HepG2 (cell line): Measurements from ENCODE around the gene CACNA1H. TPM values are rescaled to one million over a fixed set of nuclear protein-coding genes. Genes with fewer than 3 reads are reported as not detected.

Source experiments
- ATAC-seq: fragments of 200-7000 bp; cut with Tn5 transposase; 3 replicates; pipeline ENCODE4 v1.9.1; 2020; ENCODE audit warnings: mild to moderate bottlenecking, moderate library complexity
- BruUV-seq: library from RNA; stranded (reverse); fragments of 400-500 nt; replicated peaks from 2 replicates; lab custom pipeline; 2021; lab: Mats Ljungman, UMichigan
- CTCF ChIA-PET: fragments of 300-600 bp; formaldehyde crosslinking; extraction: SDS; loops from one replicate; lab custom pipeline; 2021; ENCODE audit warnings: low total read pairs, inconsistent platforms, low intra/inter-chr PET ratio; lab: Yijun Ruan, JAX
- POLR2A ChIA-PET: fragments of 350-600 bp; sonication (Branson Sonifier 250); formaldehyde crosslinking; loops from one replicate; lab custom pipeline; 2020; ENCODE audit warnings: antibody characterized with exemption, inconsistent platforms; lab: Yijun Ruan, JAX
- DNase-seq: peaks from one replicate; pipeline ENCODE4 v3.0.0-alpha.2; 2015; ENCODE audit warnings: low spot score
- FAIRE-seq: peaks from 3 replicates; lab custom pipeline; 2011; peaks lifted over from hg19 to GRCh38; lab: Jason Lieb, UNC
- H2AFZ ChIP-seq: one replicate; pipeline ENCODE4 v1.6.1; 2011; ENCODE audit warnings: low read length, inconsistent platforms
- H3K27ac ChIP-seq: fragments of 300-600 bp; 3 replicates; pipeline ENCODE4 v1.8.0; 2011; ENCODE audit warnings: mixed run types, mild to moderate bottlenecking, mixed read lengths, low read length, inconsistent platforms; ENCODE audit not compliant: insufficient read depth; ENCODE audit errors: extremely low read length
- H3K27me3 ChIP-seq, 2 experiments: fragments of 200-600 bp in 1 of 2; 2 replicates in 1 of 2; 3 replicates in 1 of 2; pipeline versions ENCODE4 v1.6.0 to v1.8.0; 2011; ENCODE audit warnings: low read length in 2 of 2, mild to moderate bottlenecking in 2 of 2, moderate library complexity in 2 of 2, inconsistent platforms in 1 of 2; ENCODE audit not compliant: insufficient read depth in 2 of 2, control insufficient read depth in 1 of 2
- H3K36me3 ChIP-seq, 2 experiments: fragments of 200-600 bp in 1 of 2; replicated peaks in 1 of 2; 2 replicates in 1 of 2; 3 replicates in 1 of 2; pipeline versions ENCODE4 v1.5.1 to v1.8.0; 2011; ENCODE audit warnings: low read length in 2 of 2, inconsistent platforms in 1 of 2; ENCODE audit not compliant: insufficient read depth in 2 of 2, control insufficient read depth in 1 of 2
- H3K4me1 ChIP-seq: 2 replicates; pipeline ENCODE4 v1.5.1; 2012; ENCODE audit warnings: low read length, inconsistent platforms; ENCODE audit not compliant: insufficient read depth
- H3K4me2 ChIP-seq: 2 replicates; pipeline ENCODE4 v1.6.0; 2011; ENCODE audit warnings: low read depth, low read length, inconsistent platforms
- H3K4me3 ChIP-seq, 3 experiments: fragments of 200-600 bp in 1 of 3; sonication (generic), shearing (Covaris generic) in 1 of 3; replicated peaks in 1 of 3; 2 replicates each; pipeline ENCODE4 v1.5.1; 2011 to 2016; ENCODE audit warnings: low read length in 3 of 3, inconsistent platforms in 2 of 3, low read depth in 2 of 3, mild to moderate bottlenecking in 2 of 3, control low read depth in 1 of 3, mixed read lengths in 1 of 3; ENCODE audit not compliant: insufficient read depth in 1 of 3
- H3K79me2 ChIP-seq: one replicate; pipeline ENCODE4 v1.6.1; 2011; ENCODE audit warnings: low read length, inconsistent platforms; ENCODE audit not compliant: insufficient read depth
- H3K9ac ChIP-seq: 2 replicates; pipeline ENCODE4 v1.6.0; 2011; ENCODE audit warnings: mild to moderate bottlenecking, low read depth, low read length, inconsistent platforms; ENCODE audit not compliant: insufficient read depth
- H3K9me3 ChIP-seq: 2 replicates; pipeline ENCODE4 v1.5.1; 2012; ENCODE audit warnings: mild to moderate bottlenecking, low read length
- H4K20me1 ChIP-seq: 2 replicates; pipeline ENCODE4 v1.6.0; 2011; ENCODE audit warnings: inconsistent platforms, mild to moderate bottlenecking, low read length, moderate library complexity; ENCODE audit not compliant: insufficient read depth
- CBX2 ChIP-seq, 2 experiments: fragments of 200-600 bp in 1 of 2; sonication (generic); formaldehyde crosslinking in 1 of 2; IDR thresholded peaks; 2 replicates each; pipeline versions ENCODE4 v1.7.0 to v1.8.1; 2018 to 2022; ENCODE audit warnings: low read depth in 2 of 2, low read length in 1 of 2, mild to moderate bottlenecking in 1 of 2, missing genetic modification reagents in 1 of 2
- IRX3 ChIP-seq: sonication (generic); formaldehyde crosslinking; IDR thresholded peaks from 2 replicates; pipeline ENCODE4 v1.8.1; 2023; ENCODE audit warnings: mild to moderate bottlenecking, low read depth, missing genetic modification reagents, borderline replicate concordance
- ZKSCAN1 ChIP-seq: fragments of 150-350 bp; IDR thresholded peaks from 2 replicates; pipeline ENCODE4 v1.6.1; 2014; ENCODE audit warnings: low read length
- WGBS: methylation state at CpG from one replicate; pipeline ENCODE4 v1.1.6; 2017; ENCODE audit warnings: low lambda C conversion rate; 5-methylcytosine and 5-hydroxymethylcytosine counted together
- in situ Hi-C: cut with HindIII; loops from 2 replicates; pipeline ENCODE4 v1.10.0; 2017; ENCODE audit warnings: low pct_unique_long_range_greater_than_20kb; ENCODE audit not compliant: extremely low pct_ligation_motif_present
- intact Hi-C: fragments of 100-400 bp; cut with micrococcal nuclease; formaldehyde crosslinking; loops from one replicate; pipeline ENCODE4 v1.10.0; 2022; ENCODE audit not compliant: unreplicated experiment
- polyA plus RNA-seq, 8 experiments: library from polyadenylated mRNA; depleted of rRNA in 3 of 8; stranded (reverse) in 7 of 8; unstranded in 1 of 8; fragments of >200 nt; fragmentation: Illumina TruSeq in 4 of 8; extraction: Trizol in 4 of 8; gene quantifications; 2 replicates each; pipeline versions ENCODE4 v1.2.1 to v1.2.3, GENCODE V29; 2011 to 2016; ENCODE audit warnings: low read depth in 4 of 8, missing spikeins in 1 of 8, mixed read lengths in 1 of 8; ENCODE audit not compliant: insufficient read depth in 1 of 8
- total RNA-seq, 5 experiments: library from RNA; depleted of rRNA; stranded (reverse); fragments of >200 nt; fragmentation: Illumina TruSeq; extraction: Trizol; gene quantifications; 2 replicates each; pipeline ENCODE4 v1.2.3, GENCODE V29; 2016; ENCODE audit warnings: low read depth in 1 of 5
- TF ChIP-seq, protein P1 (sequence below): sonication (generic); formaldehyde crosslinking; IDR thresholded peaks from 2 replicates; pipeline ENCODE4 v1.4.0; 2020; ENCODE audit warnings: missing genetic modification reagents
- TF ChIP-seq, protein P2 (sequence below): sonication (generic); formaldehyde crosslinking; IDR thresholded peaks from 2 replicates; pipeline ENCODE4; 2020; ENCODE audit warnings: missing genetic modification reagents, mild to moderate bottlenecking, borderline replicate concordance
- TF ChIP-seq, protein P3 (sequence below): sonication (generic); formaldehyde crosslinking; IDR thresholded peaks from 2 replicates; pipeline ENCODE4 v1.5.1; 2020; ENCODE audit warnings: mild to moderate bottlenecking, missing genetic modification reagents, moderate library complexity
- TF ChIP-seq, protein P4 (sequence below): sonication (generic); formaldehyde crosslinking; IDR thresholded peaks from 2 replicates; pipeline ENCODE4 v1.4.0; 2020; ENCODE audit warnings: missing genetic modification reagents, mild to moderate bottlenecking, borderline replicate concordance
- TF ChIP-seq, protein P5 (sequence below): sonication (generic); formaldehyde crosslinking; IDR thresholded peaks from 2 replicates; pipeline ENCODE4 v1.8.1; 2023; ENCODE audit warnings: mild to moderate bottlenecking, missing genetic modification reagents

Gene CACNA1H
- total and polyA plus RNA-seq, 2 of the 13 experiments (the other 11 are each of a cell fraction or from before 2014, with no cell fraction given): 0.40 to 1.8 TPM

DNA sequence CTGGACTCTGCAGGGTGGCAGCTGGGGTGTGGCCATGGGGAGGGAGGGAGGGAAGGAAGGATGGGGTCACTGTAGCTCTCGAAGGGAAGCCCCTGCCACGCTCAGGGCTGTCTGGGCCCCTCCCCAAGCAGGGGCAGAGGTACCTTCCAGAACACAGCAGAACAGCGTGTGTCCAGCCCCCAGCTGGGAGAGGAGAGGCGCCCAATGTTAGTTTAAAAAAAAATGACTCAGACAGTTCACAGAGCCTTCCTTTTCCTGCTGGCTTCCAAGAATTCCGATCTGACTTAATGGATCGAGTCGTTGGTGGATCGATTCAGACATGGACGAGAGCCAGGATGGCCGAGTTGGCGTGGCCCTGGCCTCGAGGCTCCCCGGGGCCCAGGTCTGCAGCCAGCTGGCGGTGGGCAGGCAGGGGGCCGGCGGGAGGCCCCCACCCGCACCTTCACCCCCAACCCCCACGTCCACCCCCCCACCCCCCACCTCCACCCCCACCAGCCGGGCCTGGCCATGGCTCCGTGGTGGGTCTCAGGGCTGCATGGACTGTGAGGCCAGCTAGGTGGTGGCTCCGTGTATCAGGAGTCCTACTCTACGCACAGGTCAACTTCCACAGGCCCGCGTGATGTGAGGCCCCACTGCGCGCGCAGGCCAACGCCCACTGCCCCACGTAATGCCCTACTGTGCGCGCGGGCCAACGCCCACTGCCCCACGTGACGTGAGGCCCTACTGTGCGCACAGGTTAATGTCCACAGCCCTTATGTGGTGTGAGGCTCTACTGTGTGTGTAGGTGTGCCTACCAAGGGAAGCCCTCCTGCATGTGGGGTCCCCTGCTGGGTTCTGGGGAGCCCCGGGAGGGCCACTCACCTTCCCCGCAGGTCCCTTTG is 21.8 kb downstream of the CACNA1H start:
- Histone ChIP-seq H3K4me2 (no peak overlapping the region), H3K27me3 (peaks cover 0 to 70% of the 10 kb centered on the region in 2 experiments), H3K4me3 (no peak overlapping the region), H3K36me3 (no peaks in the 10 kb centered on the region), H3K79me2 (no peaks in the 10 kb centered on the region), H3K9me3 (no peaks in the 10 kb centered on the region), H3K27ac (no peak overlapping the region), H3K9ac (no peak overlapping the region), H2AFZ (no peak overlapping the region), H3K4me1 (peaks cover 30% of the 10 kb centered on the region), H4K20me1 (peaks cover 15% of the 10 kb centered on the region; the same call in 1 of the 2 replicates)
- intact Hi-C loops: no loop called here
- peak; percentile 61 for DNase-seq
- ATAC-seq: peak; percentile 32
- in situ Hi-C loops: no loop called here
- no peak for FAIRE-seq
- POLR2A ChIA-PET: interaction anchor here (0.6 to 1.2 kb wide), 3 partner anchors 15 to 39 kb away, joined by 3 read pairs; no protein-coding TSS in a partner anchor
- 12% methylated on average over 13 of the region's 38 CpGs for WGBS
- CTCF ChIA-PET: no interaction called here
- BruUV-seq: no TSS peak
- TF ChIP-seq, protein P1, sequence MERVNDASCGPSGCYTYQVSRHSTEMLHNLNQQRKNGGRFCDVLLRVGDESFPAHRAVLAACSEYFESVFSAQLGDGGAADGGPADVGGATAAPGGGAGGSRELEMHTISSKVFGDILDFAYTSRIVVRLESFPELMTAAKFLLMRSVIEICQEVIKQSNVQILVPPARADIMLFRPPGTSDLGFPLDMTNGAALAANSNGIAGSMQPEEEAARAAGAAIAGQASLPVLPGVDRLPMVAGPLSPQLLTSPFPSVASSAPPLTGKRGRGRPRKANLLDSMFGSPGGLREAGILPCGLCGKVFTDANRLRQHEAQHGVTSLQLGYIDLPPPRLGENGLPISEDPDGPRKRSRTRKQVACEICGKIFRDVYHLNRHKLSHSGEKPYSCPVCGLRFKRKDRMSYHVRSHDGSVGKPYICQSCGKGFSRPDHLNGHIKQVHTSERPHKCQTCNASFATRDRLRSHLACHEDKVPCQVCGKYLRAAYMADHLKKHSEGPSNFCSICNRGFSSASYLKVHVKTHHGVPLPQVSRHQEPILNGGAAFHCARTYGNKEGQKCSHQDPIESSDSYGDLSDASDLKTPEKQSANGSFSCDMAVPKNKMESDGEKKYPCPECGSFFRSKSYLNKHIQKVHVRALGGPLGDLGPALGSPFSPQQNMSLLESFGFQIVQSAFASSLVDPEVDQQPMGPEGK (CRISPR knock-in tag): 0 out of 2 replicates have a peak, but pooled peaks have one; percentile 12
- TF ChIP-seq CBX2 (IDR thresholded peaks at IDR 0.05; ENCODE audit: low read depth, low read length): no peak
- no peak for TF ChIP-seq CBX2 (CRISPR knock-in tag; IDR thresholded peaks at IDR 0.05; ENCODE audit: low read depth)
- TF ChIP-seq ZKSCAN1: peak; percentile 98
- TF ChIP-seq, protein P2, sequence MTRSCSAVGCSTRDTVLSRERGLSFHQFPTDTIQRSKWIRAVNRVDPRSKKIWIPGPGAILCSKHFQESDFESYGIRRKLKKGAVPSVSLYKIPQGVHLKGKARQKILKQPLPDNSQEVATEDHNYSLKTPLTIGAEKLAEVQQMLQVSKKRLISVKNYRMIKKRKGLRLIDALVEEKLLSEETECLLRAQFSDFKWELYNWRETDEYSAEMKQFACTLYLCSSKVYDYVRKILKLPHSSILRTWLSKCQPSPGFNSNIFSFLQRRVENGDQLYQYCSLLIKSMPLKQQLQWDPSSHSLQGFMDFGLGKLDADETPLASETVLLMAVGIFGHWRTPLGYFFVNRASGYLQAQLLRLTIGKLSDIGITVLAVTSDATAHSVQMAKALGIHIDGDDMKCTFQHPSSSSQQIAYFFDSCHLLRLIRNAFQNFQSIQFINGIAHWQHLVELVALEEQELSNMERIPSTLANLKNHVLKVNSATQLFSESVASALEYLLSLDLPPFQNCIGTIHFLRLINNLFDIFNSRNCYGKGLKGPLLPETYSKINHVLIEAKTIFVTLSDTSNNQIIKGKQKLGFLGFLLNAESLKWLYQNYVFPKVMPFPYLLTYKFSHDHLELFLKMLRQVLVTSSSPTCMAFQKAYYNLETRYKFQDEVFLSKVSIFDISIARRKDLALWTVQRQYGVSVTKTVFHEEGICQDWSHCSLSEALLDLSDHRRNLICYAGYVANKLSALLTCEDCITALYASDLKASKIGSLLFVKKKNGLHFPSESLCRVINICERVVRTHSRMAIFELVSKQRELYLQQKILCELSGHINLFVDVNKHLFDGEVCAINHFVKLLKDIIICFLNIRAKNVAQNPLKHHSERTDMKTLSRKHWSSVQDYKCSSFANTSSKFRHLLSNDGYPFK (CRISPR knock-in tag): no peak
- TF ChIP-seq, protein P3, sequence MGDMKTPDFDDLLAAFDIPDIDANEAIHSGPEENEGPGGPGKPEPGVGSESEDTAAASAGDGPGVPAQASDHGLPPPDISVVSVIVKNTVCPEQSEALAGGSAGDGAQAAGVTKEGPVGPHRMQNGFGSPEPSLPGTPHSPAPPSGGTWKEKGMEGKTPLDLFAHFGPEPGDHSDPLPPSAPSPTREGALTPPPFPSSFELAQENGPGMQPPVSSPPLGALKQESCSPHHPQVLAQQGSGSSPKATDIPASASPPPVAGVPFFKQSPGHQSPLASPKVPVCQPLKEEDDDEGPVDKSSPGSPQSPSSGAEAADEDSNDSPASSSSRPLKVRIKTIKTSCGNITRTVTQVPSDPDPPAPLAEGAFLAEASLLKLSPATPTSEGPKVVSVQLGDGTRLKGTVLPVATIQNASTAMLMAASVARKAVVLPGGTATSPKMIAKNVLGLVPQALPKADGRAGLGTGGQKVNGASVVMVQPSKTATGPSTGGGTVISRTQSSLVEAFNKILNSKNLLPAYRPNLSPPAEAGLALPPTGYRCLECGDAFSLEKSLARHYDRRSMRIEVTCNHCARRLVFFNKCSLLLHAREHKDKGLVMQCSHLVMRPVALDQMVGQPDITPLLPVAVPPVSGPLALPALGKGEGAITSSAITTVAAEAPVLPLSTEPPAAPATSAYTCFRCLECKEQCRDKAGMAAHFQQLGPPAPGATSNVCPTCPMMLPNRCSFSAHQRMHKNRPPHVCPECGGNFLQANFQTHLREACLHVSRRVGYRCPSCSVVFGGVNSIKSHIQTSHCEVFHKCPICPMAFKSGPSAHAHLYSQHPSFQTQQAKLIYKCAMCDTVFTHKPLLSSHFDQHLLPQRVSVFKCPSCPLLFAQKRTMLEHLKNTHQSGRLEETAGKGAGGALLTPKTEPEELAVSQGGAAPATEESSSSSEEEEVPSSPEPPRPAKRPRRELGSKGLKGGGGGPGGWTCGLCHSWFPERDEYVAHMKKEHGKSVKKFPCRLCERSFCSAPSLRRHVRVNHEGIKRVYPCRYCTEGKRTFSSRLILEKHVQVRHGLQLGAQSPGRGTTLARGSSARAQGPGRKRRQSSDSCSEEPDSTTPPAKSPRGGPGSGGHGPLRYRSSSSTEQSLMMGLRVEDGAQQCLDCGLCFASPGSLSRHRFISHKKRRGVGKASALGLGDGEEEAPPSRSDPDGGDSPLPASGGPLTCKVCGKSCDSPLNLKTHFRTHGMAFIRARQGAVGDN: no peak
- TF ChIP-seq, protein P4, sequence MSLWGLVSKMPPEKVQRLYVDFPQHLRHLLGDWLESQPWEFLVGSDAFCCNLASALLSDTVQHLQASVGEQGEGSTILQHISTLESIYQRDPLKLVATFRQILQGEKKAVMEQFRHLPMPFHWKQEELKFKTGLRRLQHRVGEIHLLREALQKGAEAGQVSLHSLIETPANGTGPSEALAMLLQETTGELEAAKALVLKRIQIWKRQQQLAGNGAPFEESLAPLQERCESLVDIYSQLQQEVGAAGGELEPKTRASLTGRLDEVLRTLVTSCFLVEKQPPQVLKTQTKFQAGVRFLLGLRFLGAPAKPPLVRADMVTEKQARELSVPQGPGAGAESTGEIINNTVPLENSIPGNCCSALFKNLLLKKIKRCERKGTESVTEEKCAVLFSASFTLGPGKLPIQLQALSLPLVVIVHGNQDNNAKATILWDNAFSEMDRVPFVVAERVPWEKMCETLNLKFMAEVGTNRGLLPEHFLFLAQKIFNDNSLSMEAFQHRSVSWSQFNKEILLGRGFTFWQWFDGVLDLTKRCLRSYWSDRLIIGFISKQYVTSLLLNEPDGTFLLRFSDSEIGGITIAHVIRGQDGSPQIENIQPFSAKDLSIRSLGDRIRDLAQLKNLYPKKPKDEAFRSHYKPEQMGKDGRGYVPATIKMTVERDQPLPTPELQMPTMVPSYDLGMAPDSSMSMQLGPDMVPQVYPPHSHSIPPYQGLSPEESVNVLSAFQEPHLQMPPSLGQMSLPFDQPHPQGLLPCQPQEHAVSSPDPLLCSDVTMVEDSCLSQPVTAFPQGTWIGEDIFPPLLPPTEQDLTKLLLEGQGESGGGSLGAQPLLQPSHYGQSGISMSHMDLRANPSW: no peak
- TF ChIP-seq, protein P5, sequence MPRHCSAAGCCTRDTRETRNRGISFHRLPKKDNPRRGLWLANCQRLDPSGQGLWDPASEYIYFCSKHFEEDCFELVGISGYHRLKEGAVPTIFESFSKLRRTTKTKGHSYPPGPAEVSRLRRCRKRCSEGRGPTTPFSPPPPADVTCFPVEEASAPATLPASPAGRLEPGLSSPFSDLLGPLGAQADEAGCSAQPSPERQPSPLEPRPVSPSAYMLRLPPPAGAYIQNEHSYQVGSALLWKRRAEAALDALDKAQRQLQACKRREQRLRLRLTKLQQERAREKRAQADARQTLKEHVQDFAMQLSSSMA (CRISPR knock-in tag): no peak
- no peak for TF ChIP-seq IRX3 (CRISPR knock-in tag)
